Adrenal gland (tissue), 12 donors: Measurements from ENCODE around the gene NSG2. TPM values are rescaled to one million over a fixed set of nuclear protein-coding genes. Genes with fewer than 3 reads are reported as not detected.

Experiments used
- DNase-seq, 7 donors: peaks; one replicate each; pipeline ENCODE4 v3.0.0-alpha.2; 2019 to 2020
- H3K27ac ChIP-seq, 5 donors: fragments of 200-600 bp; sonication (generic) in 4 of 5; 1 replicate in 3 of 5; 2 replicates in 2 of 5; pipeline versions ENCODE4 v1.5.1 to v1.8.0; 2016 to 2020; ENCODE audit warnings: mild to moderate bottlenecking in 1 of 5
- H3K27me3 ChIP-seq: fragments of 200-600 bp; 2 replicates; pipeline ENCODE4 v1.8.0; 2021
- H3K36me3 ChIP-seq, 2 donors: fragments of 200-600 bp; replicated peaks in 1 of 2; 1 replicate in 1 of 2; 2 replicates in 1 of 2; pipeline versions ENCODE4 v1.5.1 to v1.8.0; 2018 to 2022
- H3K4me1 ChIP-seq, 2 donors: fragments of 200-600 bp; replicated peaks in 1 of 2; 1 replicate in 1 of 2; 2 replicates in 1 of 2; pipeline versions ENCODE4 v1.5.1 to v1.8.0; 2018 to 2021
- H3K4me3 ChIP-seq, 4 donors: fragments of 200-600 bp; sonication (generic) in 3 of 4; one replicate each; pipeline ENCODE4 v1.5.1; 2016 to 2018
- H3K9me3 ChIP-seq, 3 donors: fragments of 200-600 bp; sonication (generic) in 1 of 3; replicated peaks in 1 of 3; 1 replicate in 2 of 3; 2 replicates in 1 of 3; pipeline versions ENCODE4 v1.5.1 to v1.8.0; 2016 to 2021
- POLR2A ChIP-seq, 2 donors: fragments of 450-650 bp; IDR thresholded peaks; one replicate each; pipeline ENCODE4 v1.6.1; 2017; ENCODE audit warnings: antibody characterized with exemption in 2 of 2, mild to moderate bottlenecking in 2 of 2, moderate library complexity in 1 of 2
- WGBS, 4 donors: extraction: QIAGEN DNeasy Blood & Tissue Kit in 2 of 4; methylation state at CpG; one replicate each; pipeline versions ENCODE4 v1.1.5 to v1.1.7; 2013 to 2017; 5-methylcytosine and 5-hydroxymethylcytosine counted together
- intact Hi-C, 2 donors: fragments of 100-400 bp; cut with DNase I; formaldehyde crosslinking; loops; one replicate each; pipeline versions ENCODE4 v1.14.1 to v1.15.0; 2022 to 2023
- polyA plus RNA-seq, 3 donors: library from polyadenylated mRNA; stranded (reverse); fragments of 200-250 nt in 2 of 3; fragments of 350-450 nt in 1 of 3; fragmentation: Illumina TruSeq in 1 of 3; extraction: RNeasy Lipid Tissue Mini Kit (QIAGEN cat#74804) in 1 of 3; gene quantifications; one replicate each; pipeline ENCODE4 v1.2.3, GENCODE V29; 2013 to 2014
- total RNA-seq, 9 donors: library from RNA; depleted of rRNA in 4 of 9; stranded (reverse); fragments of >200 nt in 4 of 9; fragments of 120-200 nt in 1 of 9; fragmentation: NEBNext Ultra II Directional in 1 of 9; extraction: Animal tissue kit (Norgen Biotek cat#: 25700) in 1 of 9; gene quantifications; one replicate each; pipeline versions ENCODE4 v1.1.0 to v1.2.4, GENCODE V29; 2013 to 2023
- TF ChIP-seq, protein P1 (sequence below), 6 experiments: fragments of 450-650 bp in 4 of 6; fragments of 200-600 bp in 2 of 6; sonication (generic) in 1 of 6; IDR thresholded peaks; 1 replicate in 5 of 6; 2 replicates in 1 of 6; pipeline versions ENCODE4 v1.5.1 to v1.8.0; 2016 to 2021; ENCODE audit warnings: antibody characterized with exemption in 6 of 6, mild to moderate bottlenecking in 2 of 6, moderate library complexity in 1 of 6
- donor health status: healthy with polysubstance abuse.
- donor health status: Bipolar disorder and iron deficiency.
- donor health status: DM: yes; HTN: yes; CAD: no.
- donor health status: DM: no; HTN: no; CAD: no.
- donor health status: DM: no; HTN: no; CAD: no.
- donor health status: DM: yes; HTN: yes; CAD: no.

Gene NSG2
- total and polyA plus RNA-seq, 12 donors: 0.25 to 40.9 (median 11.7) TPM; not detected in 1

GRCh38 chr5:174118823-174119467 is 73.4 kb downstream of the NSG2 start:
- TF ChIP-seq POLR2A (IDR thresholded peaks at IDR 0.05): no peak
- TF ChIP-seq, protein P1, sequence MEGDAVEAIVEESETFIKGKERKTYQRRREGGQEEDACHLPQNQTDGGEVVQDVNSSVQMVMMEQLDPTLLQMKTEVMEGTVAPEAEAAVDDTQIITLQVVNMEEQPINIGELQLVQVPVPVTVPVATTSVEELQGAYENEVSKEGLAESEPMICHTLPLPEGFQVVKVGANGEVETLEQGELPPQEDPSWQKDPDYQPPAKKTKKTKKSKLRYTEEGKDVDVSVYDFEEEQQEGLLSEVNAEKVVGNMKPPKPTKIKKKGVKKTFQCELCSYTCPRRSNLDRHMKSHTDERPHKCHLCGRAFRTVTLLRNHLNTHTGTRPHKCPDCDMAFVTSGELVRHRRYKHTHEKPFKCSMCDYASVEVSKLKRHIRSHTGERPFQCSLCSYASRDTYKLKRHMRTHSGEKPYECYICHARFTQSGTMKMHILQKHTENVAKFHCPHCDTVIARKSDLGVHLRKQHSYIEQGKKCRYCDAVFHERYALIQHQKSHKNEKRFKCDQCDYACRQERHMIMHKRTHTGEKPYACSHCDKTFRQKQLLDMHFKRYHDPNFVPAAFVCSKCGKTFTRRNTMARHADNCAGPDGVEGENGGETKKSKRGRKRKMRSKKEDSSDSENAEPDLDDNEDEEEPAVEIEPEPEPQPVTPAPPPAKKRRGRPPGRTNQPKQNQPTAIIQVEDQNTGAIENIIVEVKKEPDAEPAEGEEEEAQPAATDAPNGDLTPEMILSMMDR (IDR thresholded peaks at IDR 0.05): no peak
- DNase-seq: no peak
- no peaks in the 10 kb centered on the region for H3K36me3 ChIP-seq
- H3K4me1 ChIP-seq: no peaks in the 10 kb centered on the region
- no peak overlapping the region for H3K4me3 ChIP-seq
- peaks cover 6% of the 10 kb centered on the region for H3K27me3 ChIP-seq
- H3K27ac ChIP-seq: no peak overlapping the region
- H3K9me3 ChIP-seq: no peaks in the 10 kb centered on the region
- WGBS, 4 donors: 68 to 79% (median 78%) methylated on average over 9 of the region's 9 CpGs
- intact Hi-C loops: no loop called here

GRCh38 chr5:174119468-174119881 is 74.0 kb downstream of the NSG2 start:
- H3K27ac ChIP-seq: no peak overlapping the region
- intact Hi-C loops: no loop called here
- H3K9me3 ChIP-seq: no peaks in the 10 kb centered on the region
- no peaks in the 10 kb centered on the region for H3K36me3 ChIP-seq
- no peak for TF ChIP-seq POLR2A (IDR thresholded peaks at IDR 0.05)
- TF ChIP-seq, protein P1 (IDR thresholded peaks at IDR 0.05): no peak
- DNase-seq: no peak
- H3K4me3 ChIP-seq: no peak overlapping the region
- H3K4me1 ChIP-seq: no peaks in the 10 kb centered on the region
- WGBS, 4 donors: 61 to 71% (median 65%) methylated on average over 8 of the region's 8 CpGs
- H3K27me3 ChIP-seq: peaks cover 6% of the 10 kb centered on the region

DNA sequence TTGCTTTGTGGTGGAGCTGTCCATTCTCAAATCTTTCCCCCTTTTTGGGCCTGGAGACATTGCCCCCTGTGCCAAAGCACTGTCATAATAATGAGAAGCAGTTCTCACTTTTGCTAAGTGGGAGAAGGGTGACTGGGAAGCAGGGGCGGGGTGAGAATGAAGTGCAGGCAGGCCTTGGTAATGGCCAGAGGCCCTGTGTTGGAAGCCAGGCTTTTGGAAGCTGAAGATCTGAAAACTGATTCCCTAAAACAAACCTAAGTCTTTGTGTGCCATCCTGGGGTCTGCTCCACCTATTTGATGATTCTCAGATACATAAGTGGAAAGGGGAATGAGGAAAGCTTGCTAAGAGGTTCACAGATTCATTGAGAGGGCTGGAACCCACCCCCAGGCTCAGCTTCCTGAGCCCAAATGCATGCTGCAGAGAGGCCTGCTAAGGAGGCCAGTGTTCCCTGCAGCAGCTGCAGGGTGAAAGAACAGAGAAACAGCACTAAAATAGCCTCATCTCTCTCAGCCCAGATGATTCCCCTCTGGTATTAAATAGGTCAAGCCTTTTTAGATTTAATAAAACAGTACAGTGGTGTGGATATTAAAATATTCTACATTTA is 75.0 kb downstream of the NSG2 start:
- intact Hi-C loops: no loop called here
- Histone ChIP-seq H3K4me3 (no peak overlapping the region), H3K9me3 (no peaks in the 10 kb centered on the region), H3K27ac (no peak overlapping the region), H3K27me3 (peaks cover 6% of the 10 kb centered on the region), H3K4me1 (no peaks in the 10 kb centered on the region), H3K36me3 (no peaks in the 10 kb centered on the region)
- 26 to 85% (median 64%) methylated on average over 1 of the region's 1 CpG for WGBS, 4 donors
- TF ChIP-seq POLR2A (IDR thresholded peaks at IDR 0.05): no peak
- TF ChIP-seq, protein P1 (IDR thresholded peaks at IDR 0.05): no peak
- no peak for DNase-seq

DNA sequence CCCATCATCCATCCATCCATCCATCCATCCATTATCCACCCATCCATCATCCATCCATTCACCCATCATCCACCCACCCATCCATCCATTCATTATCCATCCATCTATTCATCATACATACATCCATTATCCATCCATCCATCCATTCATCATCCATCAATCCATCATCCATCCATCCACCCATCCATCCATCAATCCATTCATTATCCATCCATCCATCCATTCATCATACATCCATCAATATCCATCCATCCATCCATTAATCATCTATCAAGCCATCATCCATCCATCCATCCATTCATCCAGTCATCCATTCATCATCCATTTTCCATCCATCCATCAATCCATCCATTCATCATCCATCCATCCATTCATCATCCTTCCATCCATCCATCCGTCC is 89.0 kb downstream of the NSG2 start:
- H3K27me3 ChIP-seq: no peaks in the 10 kb centered on the region
- H3K27ac ChIP-seq: no peak overlapping the region
- no peak overlapping the region for H3K4me3 ChIP-seq
- H3K4me1 ChIP-seq: peaks cover 0 to under 1% of the 10 kb centered on the region in 2 donors
- H3K9me3 ChIP-seq: no peaks in the 10 kb centered on the region
- intact Hi-C loops: no loop called here
- DNase-seq: no peak
- no peaks in the 10 kb centered on the region for H3K36me3 ChIP-seq
- TF ChIP-seq, protein P1 (IDR thresholded peaks at IDR 0.05): no peak
- TF ChIP-seq POLR2A (IDR thresholded peaks at IDR 0.05): no peak
- WGBS, 4 donors: 59 to 74% (median 69%) methylated on average over 1 of the region's 1 CpG
